Naive B cell (primary cell): ENCODE data around the gene PIP5KL1. TPM values are rescaled to one million over a fixed set of nuclear protein-coding genes. Genes with fewer than 3 reads are reported as not detected.

Source experiments
- ATAC-seq, 2 donors: fragments of 150-1000 bp; cut with Tn5 transposase; 2 replicates each; pipeline ENCODE4 v1.10.0; 2021; ENCODE audit warnings: low read depth in 2 of 2, mild to moderate bottlenecking in 2 of 2, moderate library complexity in 2 of 2
- DNase-seq: peaks from one replicate; pipeline ENCODE4 v3.0.0; 2022
- H3K27ac Mint-ChIP-seq, 6 donors: one replicate each; pipeline ENCODE4 v1.8.0; 2020 to 2022; ENCODE audit warnings: mild to moderate bottlenecking in 6 of 6, mixed read lengths in 6 of 6, moderate library complexity in 5 of 6, inconsistent platforms in 2 of 6
- H3K27me3 Mint-ChIP-seq, 3 donors: one replicate each; pipeline ENCODE4 v1.8.0; 2021 to 2022; ENCODE audit warnings: mixed read lengths in 3 of 3, mild to moderate bottlenecking in 1 of 3
- H3K36me3 Mint-ChIP-seq, 2 donors: one replicate each; pipeline ENCODE4 v1.8.0; 2020 to 2022; ENCODE audit warnings: mixed read lengths in 2 of 2, inconsistent platforms in 1 of 2, mild to moderate bottlenecking in 1 of 2
- H3K4me1 Mint-ChIP-seq, 3 donors: one replicate each; pipeline ENCODE4 v1.8.0; 2020 to 2022; ENCODE audit warnings: mixed read lengths in 3 of 3, inconsistent platforms in 1 of 3, mild to moderate bottlenecking in 1 of 3, moderate library complexity in 1 of 3
- H3K4me3 Mint-ChIP-seq, 8 donors: one replicate each; pipeline ENCODE4 v1.8.0; 2020 to 2022; ENCODE audit warnings: mild to moderate bottlenecking in 8 of 8, mixed read lengths in 8 of 8, moderate library complexity in 8 of 8, inconsistent platforms in 2 of 8
- H3K9me3 Mint-ChIP-seq, 7 donors: one replicate each; pipeline ENCODE4 v1.8.0; 2020 to 2022; ENCODE audit warnings: mixed read lengths in 7 of 7, mild to moderate bottlenecking in 5 of 7, inconsistent platforms in 2 of 7, moderate library complexity in 1 of 7
- polyA plus RNA-seq, 6 donors: library from polyadenylated mRNA; unstranded; fragments of 300-500 nt; fragmentation: Illumina TruSeq; gene quantifications; one replicate each; pipeline ENCODE4 v1.2.3, GENCODE V29; 2021; ENCODE audit warnings: low read depth in 6 of 6

PIP5KL1 gene
- polyA plus RNA-seq, 6 donors from 2014 or later = 0.73 to 1.0 TPM; not detected in 4

DNA sequence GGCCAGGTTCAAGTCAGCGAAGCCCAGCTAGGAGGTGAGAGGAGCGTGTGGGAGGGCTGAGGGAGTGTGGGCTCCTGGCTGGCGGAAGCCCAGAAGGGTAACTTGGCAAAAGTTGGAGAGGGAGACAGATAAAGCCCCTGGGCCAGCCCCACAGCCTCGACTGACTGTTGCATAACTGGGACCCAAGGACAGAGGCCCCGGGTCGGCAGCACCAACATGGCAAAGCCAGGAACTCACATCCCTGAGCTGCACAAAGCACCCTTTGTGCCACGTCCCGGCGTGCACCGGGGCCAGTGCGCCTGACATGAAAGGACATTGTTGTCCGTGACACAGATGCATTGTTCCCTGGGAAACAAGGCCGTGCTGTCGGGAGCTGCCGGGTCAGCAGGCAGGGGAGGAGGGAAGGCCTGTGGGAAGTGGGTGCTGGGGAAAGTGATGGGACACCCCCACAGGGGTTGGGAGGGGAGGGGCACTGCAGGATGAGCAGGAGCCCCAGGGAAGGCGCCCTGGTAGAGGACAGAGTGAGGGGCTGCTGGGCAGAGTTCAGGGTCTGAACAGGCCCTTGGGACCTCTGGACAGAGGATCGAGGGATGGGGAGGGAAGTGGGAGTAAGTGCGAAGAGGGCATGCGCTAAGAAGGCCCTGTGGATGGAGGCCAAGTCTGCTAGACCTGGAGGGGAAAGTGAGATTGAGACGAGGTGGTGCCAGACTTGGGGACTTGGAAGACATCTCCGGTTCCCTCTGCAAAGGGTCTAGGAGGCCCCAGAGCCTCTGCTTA, 20.1 kb upstream of the PIP5KL1 start:
- Mint-ChIP-seq H3K27ac (peak overlapping the region in 4 of 6 donors; percentile 69 to 88 (median 79)), H3K4me3 (no peak overlapping the region), H3K4me1 (peaks cover 21 to 30% (median 28%) of the 10 kb centered on the region in 3 donors), H3K27me3 (no peaks in the 10 kb centered on the region), H3K9me3 (no peaks in the 10 kb centered on the region), H3K36me3 (no peaks in the 10 kb centered on the region)
- no peak for DNase-seq
- no peak for ATAC-seq

DNA sequence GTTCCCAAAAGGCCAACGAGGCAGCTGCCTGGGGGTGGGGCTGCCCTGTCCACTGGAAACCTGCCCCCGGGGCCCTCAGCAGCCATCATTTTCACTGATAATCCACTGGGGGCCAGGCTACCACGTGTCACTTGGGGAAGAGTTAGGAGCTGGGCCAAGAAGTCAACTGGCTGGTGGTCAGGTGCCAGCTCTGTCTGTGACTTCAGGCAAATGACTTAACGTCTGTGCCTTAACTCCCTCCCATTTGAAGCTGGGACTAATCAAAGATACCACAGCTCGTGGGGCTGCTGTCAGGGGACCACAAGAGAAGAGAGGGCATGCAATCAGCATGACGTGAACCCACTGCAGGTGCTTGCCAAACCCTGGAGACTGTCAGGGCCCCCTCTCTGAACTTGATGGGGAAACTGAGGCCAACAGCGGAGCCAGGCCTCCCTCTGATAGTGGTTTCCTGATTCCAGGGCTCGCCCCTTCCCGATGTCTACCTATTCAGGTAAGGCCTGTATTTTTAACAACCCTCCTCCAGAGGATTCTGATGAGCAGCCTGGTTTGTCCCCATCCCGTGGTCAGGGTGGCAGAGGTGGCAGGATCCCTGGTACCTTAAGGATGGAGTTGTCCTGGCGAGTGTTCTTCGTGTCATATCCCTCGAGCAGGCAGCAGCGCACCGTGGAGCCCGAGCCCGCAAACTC, 19.4 kb upstream of the PIP5KL1 start:
- Mint-ChIP-seq H3K4me3 (no peak overlapping the region), H3K27ac (peak overlapping the region in 5 of 6 donors; percentile 37 to 88 (median 79)), H3K27me3 (no peaks in the 10 kb centered on the region), H3K4me1 (peaks cover 15 to 23% (median 22%) of the 10 kb centered on the region in 3 donors), H3K9me3 (no peaks in the 10 kb centered on the region), H3K36me3 (no peaks in the 10 kb centered on the region)
- no peak for DNase-seq
- no peak for ATAC-seq

DNA sequence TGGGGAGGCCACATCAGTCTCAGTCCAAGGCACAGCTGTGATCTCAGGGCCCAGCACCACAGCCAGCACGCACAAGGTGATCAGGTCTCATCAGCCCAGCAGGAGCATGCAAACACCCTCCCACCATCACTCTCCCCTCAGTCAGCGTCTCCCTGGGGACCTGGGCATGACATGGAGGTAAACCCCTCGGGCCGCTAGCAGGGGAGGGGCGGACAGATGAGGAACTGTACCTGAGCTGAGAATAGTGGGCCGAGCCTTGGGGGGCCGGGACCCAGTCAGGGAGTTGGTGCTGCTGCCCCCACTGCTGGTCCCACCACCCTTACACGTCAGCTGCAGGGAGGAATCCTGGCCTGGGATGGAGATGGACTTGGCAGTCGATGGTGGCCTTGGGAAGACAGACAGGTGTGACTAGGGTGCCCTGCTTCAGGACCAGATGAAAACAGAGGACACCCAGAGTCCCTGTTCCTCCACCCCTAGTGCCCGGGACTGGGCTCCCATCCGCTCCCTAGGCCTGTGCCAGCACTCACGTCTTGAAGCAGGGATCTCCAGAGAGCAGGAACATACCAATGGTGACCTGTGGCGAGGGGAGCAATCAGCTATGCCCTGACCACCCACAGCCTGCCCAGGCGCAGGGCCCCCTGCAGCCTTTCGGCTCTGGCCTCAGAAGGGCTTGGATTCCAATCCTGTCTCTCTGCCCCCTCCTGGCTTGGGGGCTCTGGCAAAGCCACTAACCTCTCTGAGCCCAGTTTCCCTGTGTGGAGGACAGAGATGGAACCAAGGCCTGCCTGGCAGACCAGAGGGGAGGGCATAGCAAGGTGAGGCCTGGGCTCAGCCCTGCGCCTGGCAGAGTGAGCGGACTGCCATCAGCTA, 17.5 kb upstream of the PIP5KL1 start:
- Mint-ChIP-seq H3K9me3 (no peaks in the 10 kb centered on the region), H3K27ac (peak overlapping the region in 3 of 6 donors; percentile 47 to 69 (median 63)), H3K4me3 (no peak overlapping the region), H3K27me3 (no peaks in the 10 kb centered on the region), H3K4me1 (peaks cover 21 to 30% (median 29%) of the 10 kb centered on the region in 3 donors), H3K36me3 (no peaks in the 10 kb centered on the region)
- DNase-seq = no peak
- ATAC-seq = no peak

DNA sequence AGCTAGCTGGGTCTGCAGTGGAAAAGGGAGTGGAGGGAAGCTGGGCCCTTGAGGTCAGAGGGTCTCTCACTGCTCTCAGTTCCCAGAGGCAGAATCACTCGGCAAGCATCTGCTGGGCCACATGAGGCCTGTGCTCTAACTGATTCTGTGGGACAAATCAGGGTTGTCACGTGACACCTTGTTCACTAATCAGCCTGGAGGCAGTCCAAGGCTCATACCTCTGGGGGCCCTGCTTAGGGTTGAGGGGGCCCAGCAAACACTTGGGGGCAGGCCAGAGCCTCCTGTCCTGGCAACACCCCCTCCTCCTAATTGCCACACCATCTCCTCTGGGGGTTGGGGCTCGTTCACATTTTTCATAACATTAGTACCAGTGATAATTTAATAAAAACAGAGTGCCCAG, 16.2 kb upstream of the PIP5KL1 start:
- no peaks in the 10 kb centered on the region for H3K27me3 Mint-ChIP-seq
- peak overlapping the region in 2 of 6 donors; percentile 56 to 69 for H3K27ac Mint-ChIP-seq
- H3K36me3 Mint-ChIP-seq = no peaks in the 10 kb centered on the region
- no peaks in the 10 kb centered on the region for H3K9me3 Mint-ChIP-seq
- peaks cover 28 to 36% (median 35%) of the 10 kb centered on the region in 3 donors for H3K4me1 Mint-ChIP-seq
- DNase-seq = no peak
- no peak overlapping the region for H3K4me3 Mint-ChIP-seq
- ATAC-seq = no peak

DNA sequence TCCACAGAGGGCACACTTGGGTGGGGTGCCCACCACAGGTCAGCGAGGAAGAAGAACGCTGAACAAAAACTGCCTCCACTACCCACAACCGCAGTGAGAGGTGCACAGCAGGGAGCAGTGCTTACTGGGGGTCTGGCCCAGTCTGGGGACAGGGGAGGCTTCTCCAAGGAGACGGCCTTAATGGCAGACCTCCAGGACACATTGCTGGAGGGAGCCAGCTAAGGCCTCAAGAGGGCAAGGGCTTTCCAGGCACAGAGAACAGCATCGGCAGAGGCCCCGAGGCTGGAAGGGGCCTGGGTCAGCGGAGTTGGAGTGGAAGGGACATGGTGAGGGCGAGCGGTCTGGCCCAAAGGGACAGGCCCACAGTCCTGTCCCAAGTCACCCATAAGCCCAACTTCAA, 15.4 kb upstream of the PIP5KL1 start:
- no peaks in the 10 kb centered on the region for H3K36me3 Mint-ChIP-seq
- DNase-seq (no peak), ATAC-seq (no peak)
- no peaks in the 10 kb centered on the region for H3K9me3 Mint-ChIP-seq
- peak overlapping the region in 1 of 6 donors; percentile 37 for H3K27ac Mint-ChIP-seq
- peaks cover 28 to 33% (median 32%) of the 10 kb centered on the region in 3 donors for H3K4me1 Mint-ChIP-seq
- no peak overlapping the region for H3K4me3 Mint-ChIP-seq
- no peaks in the 10 kb centered on the region for H3K27me3 Mint-ChIP-seq

DNA sequence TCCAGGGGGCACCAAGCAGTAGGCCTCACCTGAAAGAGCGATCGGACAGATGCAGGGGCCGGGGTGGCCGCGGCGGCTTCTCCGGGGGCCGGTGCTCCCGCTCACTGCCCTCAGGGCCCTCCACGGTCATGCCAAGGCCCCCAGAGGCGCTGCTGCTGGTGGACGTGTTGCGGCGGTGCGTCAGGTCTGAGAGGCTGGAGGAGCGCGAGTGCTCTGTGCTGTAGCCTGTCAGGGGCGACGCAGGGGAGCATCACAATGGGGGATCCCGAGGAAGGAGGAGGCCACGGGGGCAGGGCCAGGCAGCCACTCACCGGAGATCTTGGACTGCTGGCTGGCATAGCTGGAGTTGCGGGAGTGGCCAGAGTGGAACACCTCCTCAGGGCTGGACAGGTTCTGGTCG, 14.8 kb upstream of the PIP5KL1 start:
- Mint-ChIP-seq H3K27me3 (no peaks in the 10 kb centered on the region), H3K9me3 (no peaks in the 10 kb centered on the region), H3K27ac (peak overlapping the region in 3 of 6 donors; percentile 37 to 58 (median 56)), H3K36me3 (no peaks in the 10 kb centered on the region), H3K4me3 (no peak overlapping the region), H3K4me1 (peaks cover 23 to 32% (median 27%) of the 10 kb centered on the region in 3 donors)
- no peak for ATAC-seq
- no peak for DNase-seq

DNA sequence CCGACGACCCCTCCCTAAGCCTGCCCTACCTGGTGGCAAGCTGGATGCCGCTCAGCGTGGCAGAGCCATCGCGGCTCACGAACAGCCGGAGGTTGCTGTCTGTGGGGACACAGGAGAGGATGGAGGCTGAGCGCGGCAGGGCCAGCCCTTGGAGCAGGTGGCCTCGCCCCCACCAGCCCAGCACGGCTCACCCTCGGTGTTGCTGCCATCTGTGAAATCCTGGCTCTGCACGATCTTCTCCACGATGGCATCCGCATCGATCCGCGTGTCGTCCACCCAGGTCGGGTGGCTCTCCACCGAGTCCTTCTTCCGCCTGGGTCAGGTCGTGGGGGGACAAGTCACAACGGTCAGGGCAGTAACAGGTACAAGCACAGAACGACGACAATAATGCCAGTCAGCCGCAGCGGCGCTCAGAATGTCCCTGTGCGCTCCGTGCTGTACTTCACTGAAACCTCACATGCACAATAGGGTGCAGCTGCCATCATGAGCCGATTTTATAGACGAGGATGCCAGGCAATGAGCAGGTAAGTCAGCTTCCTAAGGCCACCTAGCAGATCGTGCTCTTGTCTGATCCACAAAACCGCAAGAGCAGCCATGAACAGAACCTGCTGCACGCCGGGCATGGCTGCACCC, 14.1 kb upstream of the PIP5KL1 start:
- ATAC-seq (no peak), DNase-seq (no peak)
- Mint-ChIP-seq H3K9me3 (no peaks in the 10 kb centered on the region), H3K4me3 (no peak overlapping the region), H3K27ac (peak overlapping the region in 3 of 6 donors; percentile 44 to 59 (median 56)), H3K4me1 (peaks cover 20 to 29% (median 25%) of the 10 kb centered on the region in 3 donors), H3K36me3 (no peaks in the 10 kb centered on the region), H3K27me3 (no peaks in the 10 kb centered on the region)

DNA sequence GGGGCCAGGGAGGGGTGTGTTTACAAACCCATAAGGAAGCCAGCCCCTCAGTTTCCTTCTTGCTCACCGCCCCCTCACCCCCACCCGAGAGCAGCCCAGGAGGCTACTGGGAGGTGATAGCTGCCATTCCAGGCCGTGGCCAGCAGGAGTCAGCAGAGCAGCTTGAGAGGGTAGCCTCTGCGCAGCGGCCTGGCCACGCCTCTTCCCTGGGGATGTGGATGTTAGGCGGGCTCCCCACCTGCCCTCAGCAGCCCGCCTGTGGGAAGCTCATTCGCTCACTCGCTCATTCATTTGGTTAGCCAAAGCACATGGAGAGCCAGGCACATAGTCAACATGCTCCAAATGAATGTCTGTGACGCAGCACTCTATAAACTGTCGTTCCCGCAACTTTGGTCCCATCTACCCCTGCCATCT, 13.2 kb upstream of the PIP5KL1 start:
- peak; percentile 73 for DNase-seq
- peak overlapping the region in 3 of 8 donors; percentile 17 to 82 (median 22) for H3K4me3 Mint-ChIP-seq
- ATAC-seq = peak; percentile 76 to 83
- no peaks in the 10 kb centered on the region for H3K27me3 Mint-ChIP-seq
- peak overlapping the region; percentile 34 to 95 (median 90) for H3K27ac Mint-ChIP-seq
- H3K36me3 Mint-ChIP-seq = no peaks in the 10 kb centered on the region
- H3K4me1 Mint-ChIP-seq = peaks cover 19 to 33% (median 23%) of the 10 kb centered on the region in 3 donors
- no peaks in the 10 kb centered on the region for H3K9me3 Mint-ChIP-seq

DNA sequence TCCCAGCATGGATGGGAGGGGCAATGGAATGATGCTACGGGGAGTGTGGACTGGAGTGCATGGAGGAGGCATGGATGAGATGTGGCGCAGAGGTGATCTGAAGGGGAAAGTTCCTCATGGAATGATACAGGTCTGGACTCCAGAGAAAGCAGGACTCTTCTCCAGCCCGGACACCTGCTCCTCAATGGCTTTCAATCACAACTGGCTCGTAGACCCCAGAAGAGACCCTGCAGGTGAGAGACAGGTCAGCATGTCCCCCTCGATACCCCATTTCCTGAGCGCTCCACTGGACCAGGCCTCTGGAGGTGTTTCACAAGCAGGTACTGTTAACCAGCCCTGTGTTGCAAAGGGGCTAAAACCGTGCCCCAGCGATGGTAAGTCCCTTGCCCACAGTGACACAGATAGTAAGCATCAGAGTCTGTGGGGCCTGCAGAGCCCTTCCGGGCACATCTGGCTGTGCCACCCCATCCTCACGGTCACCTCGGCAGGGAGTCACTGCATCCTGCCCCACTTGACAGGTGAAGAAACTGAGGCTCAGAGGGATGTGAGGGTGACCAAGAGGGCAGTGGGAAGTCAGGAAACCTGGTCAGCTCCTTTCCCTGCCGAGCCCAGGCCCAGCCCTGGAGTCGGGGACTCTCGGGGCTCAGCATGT, 12.6 kb upstream of the PIP5KL1 start:
- Mint-ChIP-seq H3K27ac (peak overlapping the region; percentile 6 to 92 (median 89)), H3K4me3 (peak overlapping the region in 4 of 8 donors; percentile 17 to 64 (median 34)), H3K9me3 (no peaks in the 10 kb centered on the region), H3K27me3 (no peaks in the 10 kb centered on the region), H3K4me1 (peaks cover 17 to 33% (median 17%) of the 10 kb centered on the region in 3 donors), H3K36me3 (no peaks in the 10 kb centered on the region)
- ATAC-seq (peak in 1 of 2 donors; percentile 1), DNase-seq (no peak)

DNA sequence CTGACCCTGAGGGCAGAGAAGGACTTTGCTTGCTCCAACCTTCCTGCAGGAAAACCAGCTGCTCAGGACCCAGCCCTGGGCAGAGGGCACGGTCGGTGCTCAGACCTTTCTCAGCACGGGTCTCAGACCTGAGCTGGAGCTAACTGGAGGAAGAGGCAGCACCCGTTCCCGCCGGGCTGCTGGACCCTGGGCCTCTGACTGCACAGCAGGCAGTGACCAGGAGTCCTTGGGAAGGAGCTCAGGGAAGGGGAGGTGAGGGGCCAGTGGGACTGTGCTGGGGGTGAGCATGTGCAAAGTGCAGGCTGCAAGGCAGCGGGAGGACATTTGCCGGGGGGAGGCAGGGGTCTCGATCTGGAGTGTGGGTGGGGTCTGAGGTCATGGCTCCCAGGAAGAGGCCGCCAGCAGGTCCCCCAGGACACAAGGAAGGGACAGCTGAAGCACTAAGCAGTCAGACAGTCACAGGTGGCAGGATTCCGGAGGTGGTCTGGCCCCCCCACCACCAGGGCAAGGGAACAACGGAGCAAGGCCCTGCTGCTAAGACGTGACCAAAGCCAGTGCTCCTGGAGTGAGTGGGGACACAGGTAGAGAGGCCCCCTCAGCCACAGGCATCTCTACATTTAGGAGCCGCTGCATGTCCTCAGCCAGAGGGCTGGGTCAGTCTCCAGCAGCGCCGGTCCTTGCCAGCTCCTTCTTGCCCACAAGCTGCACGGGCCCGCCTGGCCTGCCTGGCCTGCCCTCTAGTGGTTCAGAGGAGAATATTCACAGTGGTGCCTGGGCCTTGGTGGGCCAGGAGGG, 11.8 kb upstream of the PIP5KL1 start:
- no peaks in the 10 kb centered on the region for H3K36me3 Mint-ChIP-seq
- no peaks in the 10 kb centered on the region for H3K27me3 Mint-ChIP-seq
- DNase-seq = peak; percentile 62

DNA sequence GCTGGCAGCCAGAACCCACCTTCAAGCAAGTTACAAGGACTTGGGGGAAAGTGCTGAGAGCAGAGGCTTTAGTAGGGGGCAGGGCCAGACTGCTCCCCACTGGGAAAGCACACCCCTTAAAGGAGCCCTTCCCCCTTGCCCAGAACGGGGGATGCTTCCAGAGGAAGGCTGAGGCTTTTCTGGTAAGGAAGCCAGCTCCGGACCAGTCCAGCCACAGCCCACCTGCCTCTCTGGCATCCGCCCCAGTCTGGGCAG, 11.3 kb upstream of the PIP5KL1 start:
- peak overlapping the region in 1 of 8 donors; percentile 52 for H3K4me3 Mint-ChIP-seq
- no peaks in the 10 kb centered on the region for H3K9me3 Mint-ChIP-seq
- no peaks in the 10 kb centered on the region for H3K36me3 Mint-ChIP-seq
- H3K4me1 Mint-ChIP-seq = peaks cover 27 to 44% (median 28%) of the 10 kb centered on the region in 3 donors
- no peaks in the 10 kb centered on the region for H3K27me3 Mint-ChIP-seq
- ATAC-seq (no peak), DNase-seq (no peak)
- H3K27ac Mint-ChIP-seq = peak overlapping the region in 2 of 6 donors; percentile 74 to 82

More for the DNA sequence above, 11.8 kb upstream of the PIP5KL1 start:
- Mint-ChIP-seq H3K4me1 (peaks cover 22 to 39% (median 22%) of the 10 kb centered on the region in 3 donors), H3K4me3 (peak overlapping the region in 2 of 8 donors; percentile 32 to 52), H3K27ac (peak overlapping the region; percentile 6 to 92 (median 88)), H3K9me3 (no peaks in the 10 kb centered on the region)
- peak; percentile 49 to 59 for ATAC-seq
